T47D (cell line): ENCODE data around the gene MBOAT2.
A peak's percentile ranks its signal among the peaks of the same experiment; 100 is the strongest.
"Not testable (repeated sequence)": the region's sequence is repeated elsewhere in the genome, so short reads cannot be mapped to it uniquely, and the experiment has no call there.

Experiments
- DNase-seq, 2 experiments: peaks; one replicate each; pipeline versions ENCODE4 v3.0.0 to v3.0.0-alpha.2; 2011 to 2012; ENCODE audit warnings: low read depth in 1 of 2, low spot score in 1 of 2
- JUND ChIP-seq: IDR thresholded peaks from 2 replicates; pipeline ENCODE4 v1.6.1; 2012; ENCODE audit warnings: low read depth
- in situ Hi-C: cut with HindIII; loops from 2 replicates; pipeline ENCODE4 v1.10.0; 2016; ENCODE audit warnings: low sequenced_read_pairs, low pct_unique_long_range_greater_than_20kb

The MBOAT2 gene

DNA sequence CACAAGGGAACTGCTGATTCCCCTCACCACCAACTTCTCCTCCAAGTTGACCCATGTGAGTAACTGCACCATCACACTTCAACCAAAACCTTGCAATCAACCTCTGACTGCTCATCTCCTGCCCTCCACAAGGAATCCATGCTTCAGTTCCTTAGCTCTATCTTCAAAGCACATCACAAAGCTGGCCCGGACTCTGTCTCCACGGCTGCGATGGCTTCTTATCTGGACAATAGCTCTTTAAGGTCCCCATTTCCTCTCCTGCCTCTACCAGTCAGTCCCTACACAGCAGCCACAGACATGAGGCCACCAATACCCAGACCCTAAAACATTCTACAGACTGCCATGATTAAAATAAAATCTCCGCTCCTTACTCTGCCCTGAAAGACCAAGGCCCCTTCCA is 25.7 kb downstream of the MBOAT2 start:
- DNase-seq: no peak
- in situ Hi-C loops: no loop called here
- no peak for TF ChIP-seq JUND

DNA sequence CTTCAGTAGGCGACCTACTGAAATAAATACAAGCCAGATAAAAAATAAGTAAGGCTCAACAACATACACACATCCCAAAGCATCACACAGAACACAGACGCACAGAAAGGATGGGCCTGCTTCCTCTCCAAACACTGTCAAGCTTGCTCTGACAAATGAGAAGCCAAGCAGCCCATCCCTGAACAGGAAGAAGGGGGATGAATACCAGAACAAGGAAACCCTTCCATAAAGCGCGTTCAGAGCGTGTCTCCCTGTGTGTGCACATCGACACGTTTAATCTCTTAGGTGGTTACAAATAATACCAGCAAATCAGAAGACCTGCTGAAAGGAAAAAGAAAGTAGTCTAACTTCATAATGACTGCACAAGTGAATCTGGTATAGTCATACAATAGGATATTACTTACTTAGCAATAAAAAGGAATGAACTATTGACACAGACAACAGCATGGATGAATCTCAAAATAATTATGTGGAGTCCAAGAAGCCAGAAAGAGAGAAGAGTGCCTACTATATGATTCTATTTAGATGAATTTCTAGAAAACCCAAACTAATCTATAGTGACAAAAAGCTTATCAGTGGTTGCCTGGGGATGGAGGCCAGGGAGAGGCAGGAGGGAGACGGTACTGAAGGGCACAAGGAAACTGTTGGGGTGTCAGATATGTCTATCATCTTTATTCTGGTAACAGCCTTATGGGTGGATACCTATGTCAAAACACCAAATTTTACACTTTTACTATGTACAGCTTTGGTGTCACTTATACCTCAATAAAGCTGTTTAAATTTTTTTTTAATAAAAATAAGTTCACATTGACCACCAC is 26.8 kb downstream of the MBOAT2 start:
- in situ Hi-C loops: no loop called here
- TF ChIP-seq JUND: no peak
- peak in 1 of 2 experiments; percentile 0 for DNase-seq

DNA sequence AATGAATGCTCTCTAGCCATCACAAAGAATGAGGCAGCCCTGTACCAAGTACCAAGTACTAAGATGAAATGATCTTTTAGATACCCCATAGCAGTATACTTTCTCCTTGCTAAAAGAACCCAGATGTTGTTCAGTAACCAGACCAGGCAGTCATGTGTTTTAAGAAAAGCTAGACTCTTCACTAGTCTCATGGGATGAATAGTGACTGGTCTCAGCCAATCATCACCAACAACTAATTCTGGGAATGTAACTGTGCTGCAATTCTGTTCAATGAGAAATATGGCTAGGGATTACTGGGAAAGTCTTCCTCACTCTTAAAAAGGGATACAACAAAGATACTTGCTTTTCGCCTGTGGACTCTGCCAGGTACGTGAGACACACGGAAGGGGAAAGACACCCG is 29.5 kb downstream of the MBOAT2 start:
- DNase-seq: no peak
- in situ Hi-C loops: no loop called here
- TF ChIP-seq JUND: no peak

DNA sequence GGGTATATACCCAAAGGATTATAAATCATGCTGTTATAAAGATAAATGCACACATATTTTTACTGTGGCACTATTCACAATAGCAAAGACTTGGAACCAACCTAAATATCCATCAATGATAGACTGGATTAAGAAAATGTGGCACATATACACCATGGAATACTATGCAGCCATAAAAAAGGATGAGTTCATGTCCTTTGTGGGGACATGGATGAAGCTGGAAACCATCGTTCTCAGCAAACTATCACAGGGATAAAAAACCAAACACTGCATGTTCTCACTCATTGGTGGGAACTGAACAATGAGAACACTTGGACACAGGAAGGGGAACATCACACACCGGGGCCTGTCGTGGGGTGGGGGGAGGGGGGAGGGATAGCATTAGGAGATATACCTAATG is 30.5 kb downstream of the MBOAT2 start:
- DNase-seq, in situ Hi-C loops: not testable (repeated sequence)

DNA sequence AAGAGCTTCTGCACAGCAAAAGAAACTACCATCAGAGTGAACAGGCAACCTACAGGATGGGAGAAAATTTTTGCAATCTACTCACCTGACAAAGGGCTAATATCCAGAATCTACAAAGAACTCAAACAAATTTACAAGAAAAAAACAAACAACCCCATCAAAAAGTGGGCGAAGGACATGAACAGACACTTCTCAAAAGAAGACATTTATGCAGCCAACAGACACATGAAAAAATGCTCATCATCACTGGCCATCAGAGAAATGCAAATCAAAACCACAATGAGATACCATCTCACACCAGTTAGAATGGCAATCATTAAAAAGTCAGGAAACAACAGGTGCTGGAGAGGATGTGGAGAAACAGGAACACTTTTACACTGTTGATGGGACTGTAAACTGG is 30.9 kb downstream of the MBOAT2 start:
- in situ Hi-C loops, DNase-seq: not testable (repeated sequence)

DNA sequence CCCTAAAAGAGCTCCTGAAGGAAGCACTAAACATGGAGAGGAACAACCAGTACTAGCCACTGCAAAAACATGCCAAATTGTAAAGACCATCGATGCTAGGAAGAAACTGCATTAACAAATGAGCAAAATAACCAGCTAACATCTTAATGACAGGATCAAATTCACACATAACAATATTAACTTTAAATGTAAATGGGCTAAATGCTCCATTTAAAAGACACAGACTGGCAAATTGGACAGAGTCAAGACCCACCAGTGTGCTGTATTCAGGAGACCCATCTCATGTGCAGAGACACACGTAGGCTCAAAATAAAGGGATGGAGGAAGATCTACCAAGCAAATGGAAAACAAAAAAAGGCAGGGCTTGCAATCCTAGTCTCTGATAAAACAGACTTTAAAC is 34.1 kb downstream of the MBOAT2 start:
- DNase-seq, in situ Hi-C loops: not testable (repeated sequence)

DNA sequence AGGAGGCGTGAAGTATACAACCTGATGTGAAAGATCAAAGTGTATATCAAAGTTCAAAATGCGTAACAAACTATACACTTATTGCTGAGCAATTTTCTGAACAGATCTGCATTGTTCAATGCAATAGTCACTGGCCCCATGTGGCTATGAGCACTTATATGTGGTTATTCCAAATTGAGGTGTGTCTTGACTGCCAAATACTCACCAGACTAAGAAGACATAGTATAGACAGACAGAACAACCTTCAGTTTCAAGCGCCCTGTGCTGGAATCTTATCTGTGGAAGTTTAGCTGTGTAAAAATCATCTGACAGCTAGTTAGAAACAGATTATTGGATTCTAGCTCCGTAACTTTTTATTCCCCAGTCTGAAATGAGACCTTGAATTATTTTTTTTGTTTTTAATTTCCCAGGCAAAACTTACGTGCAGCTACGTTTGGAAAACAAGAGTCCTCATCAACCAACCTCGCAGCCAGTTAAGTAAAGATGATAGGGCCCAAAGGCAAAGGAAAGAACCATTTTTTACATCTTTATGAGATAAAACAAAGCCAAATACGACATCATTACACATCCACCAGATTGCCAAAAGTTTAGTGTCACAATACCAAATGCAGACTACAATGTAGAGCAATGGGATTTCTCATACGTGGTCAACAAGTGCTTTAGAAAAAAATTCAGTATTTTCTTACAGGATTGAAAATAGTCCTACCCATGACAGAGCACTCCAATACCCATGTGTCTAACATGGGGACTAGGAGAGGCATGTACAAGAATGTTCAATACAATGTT is 37.2 kb downstream of the MBOAT2 start:
- in situ Hi-C loops: no loop called here
- DNase-seq: no peak
- TF ChIP-seq JUND: no peak

DNA sequence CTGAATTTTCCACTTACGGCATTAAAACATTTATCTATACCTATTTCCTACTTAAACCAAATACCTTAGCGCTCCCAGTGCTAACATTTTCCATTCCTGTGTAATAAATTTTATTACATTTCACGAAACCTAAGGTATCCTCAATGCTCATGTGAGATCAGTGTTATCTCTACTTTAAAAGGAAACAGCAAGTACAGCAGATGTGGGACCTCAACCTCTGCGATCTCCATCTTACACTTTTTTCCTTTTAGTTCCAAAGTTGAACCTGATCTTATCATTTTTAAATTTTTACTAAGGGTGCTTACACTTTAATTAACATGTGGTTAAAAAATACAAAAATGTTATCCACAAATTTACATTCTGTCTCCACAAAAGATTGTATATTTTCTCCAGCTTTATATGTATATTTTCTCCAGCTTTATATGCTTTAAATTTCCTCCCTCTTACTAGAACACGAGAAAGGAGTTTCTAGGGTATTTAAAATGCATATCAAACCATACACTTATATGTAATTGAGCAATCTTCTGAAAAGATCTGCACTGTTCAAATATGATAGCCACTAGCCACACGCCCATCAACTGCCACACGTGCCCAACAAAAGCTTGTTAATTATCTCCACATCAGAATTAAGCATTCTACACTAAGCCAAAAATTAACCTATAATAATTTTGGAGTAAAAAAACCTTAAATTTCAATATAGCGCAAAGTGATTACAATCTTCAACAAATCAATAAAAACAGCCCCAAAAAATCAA is 38.1 kb downstream of the MBOAT2 start:
- DNase-seq: no peak
- in situ Hi-C loops: no loop called here

DNA sequence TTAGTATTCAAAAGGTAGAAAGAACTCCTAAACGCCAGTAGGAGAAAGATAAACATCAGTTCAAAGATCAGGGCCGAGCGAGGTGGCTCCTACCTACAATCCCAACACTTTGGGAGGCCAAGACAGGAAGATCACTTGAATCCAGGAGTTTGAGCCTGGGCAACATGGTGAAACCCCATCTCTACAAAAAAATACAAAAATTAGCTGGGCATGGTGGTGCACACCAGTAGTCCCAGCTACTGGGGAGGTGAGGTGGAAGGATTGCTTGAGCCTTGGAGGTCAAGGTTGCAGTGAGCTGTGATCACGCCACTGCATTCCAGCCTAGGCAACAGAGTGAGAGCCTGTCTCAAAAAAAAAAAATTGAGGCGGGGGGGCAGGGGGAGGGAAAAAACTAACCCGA is 40.6 kb downstream of the MBOAT2 start:
- TF ChIP-seq JUND: no peak
- in situ Hi-C loops: no loop called here
- DNase-seq: no peak

More for the DNA sequence above, 38.1 kb downstream of the MBOAT2 start:
- TF ChIP-seq JUND: no peak

DNA sequence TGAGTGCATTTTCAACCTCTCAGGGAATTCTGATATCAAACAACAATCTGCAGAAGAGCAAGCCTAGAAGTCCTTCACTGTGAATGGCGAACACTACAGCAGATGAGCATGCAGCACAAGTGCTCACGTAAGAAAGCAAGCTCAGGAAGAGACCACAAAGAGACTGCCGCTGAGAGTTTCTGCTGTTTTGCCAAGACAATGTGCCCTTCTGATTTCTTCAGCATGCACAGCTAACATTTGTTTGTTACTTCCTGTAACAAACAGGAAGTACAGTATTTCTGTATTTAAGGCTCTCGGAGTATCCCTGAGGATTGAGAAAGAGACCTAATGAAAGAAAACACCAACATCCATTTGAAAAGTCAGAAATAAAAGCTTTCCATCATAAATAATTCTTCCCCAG is 45.9 kb downstream of the MBOAT2 start:
- in situ Hi-C loops: no loop called here
- DNase-seq: no peak
- no peak for TF ChIP-seq JUND

DNA sequence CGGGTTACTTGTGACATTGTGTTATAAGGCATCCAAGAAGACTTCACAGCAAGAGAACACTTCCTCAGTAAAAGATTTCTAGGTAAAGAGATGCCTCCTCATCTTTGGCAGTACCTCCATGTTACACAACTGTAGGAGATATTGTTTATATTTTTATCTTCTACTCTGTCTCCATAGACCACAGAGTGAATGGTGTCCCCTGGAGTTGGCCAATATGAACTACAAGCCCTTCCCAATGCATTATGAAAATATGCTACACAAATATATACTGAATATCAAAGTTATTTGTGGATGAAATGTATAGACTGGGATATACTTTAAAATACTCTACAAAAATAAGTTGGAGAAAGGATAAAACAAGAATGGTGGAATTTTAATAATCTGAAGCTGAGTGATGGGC is 46.7 kb downstream of the MBOAT2 start:
- DNase-seq: no peak
- in situ Hi-C loops: no loop called here
- TF ChIP-seq JUND: no peak

DNA sequence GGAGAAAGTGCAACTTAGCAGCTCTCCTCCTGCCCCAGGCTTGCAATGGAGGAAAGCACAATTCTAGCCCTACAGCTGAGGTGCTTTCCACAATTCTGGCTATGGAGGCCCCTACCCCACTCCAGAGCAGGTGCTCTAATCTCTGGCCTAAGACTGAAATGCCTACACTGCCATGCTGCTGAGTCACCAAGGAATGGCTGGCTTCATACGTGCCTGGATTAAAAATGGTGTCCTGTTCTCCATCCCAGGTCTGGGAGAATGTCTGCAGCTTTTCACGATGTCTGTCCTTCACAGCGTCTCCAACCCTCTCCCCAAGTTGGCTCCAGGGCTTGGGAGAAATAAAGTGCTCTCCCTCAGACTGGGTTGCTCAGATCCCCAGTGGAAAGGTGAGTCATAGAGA is 48.5 kb downstream of the MBOAT2 start:
- TF ChIP-seq JUND: no peak
- in situ Hi-C loops: no loop called here
- DNase-seq: no peak

DNA sequence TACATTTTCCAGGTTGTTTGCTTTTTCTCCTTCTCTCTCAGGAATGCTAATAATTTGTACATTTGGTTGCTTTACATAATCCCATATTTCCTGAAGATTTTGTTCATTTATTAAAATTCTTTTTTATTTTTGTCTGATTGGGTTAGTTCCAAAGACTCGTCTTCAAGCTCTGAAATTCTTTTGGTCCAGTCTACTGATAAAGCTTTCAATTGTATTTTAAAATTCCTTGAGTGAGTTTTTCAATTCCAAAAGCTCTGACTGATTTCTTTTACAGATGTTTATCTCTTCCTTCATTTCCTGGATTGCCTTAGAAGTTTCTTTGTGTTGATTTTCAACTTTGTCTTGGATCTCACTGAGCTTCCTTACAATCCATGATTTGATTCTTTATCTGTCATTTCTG is 50.0 kb downstream of the MBOAT2 start:
- in situ Hi-C loops: no loop called here
- TF ChIP-seq JUND: no peak
- DNase-seq: no peak
